A673 (cell line): ENCODE measurements around the gene EXOC4.

Experiments used
- EZH2 ChIP-seq: fragments of 200-600 bp; sonication (generic); IDR thresholded peaks from 2 replicates; pipeline ENCODE4 v1.6.1; 2017; ENCODE audit warnings: borderline replicate concordance, low read depth, mild to moderate bottlenecking, mixed read lengths, antibody characterized with exemption, low read length; ENCODE audit not compliant: poor library complexity, severe bottlenecking
- TF ChIP-seq, protein P1 (sequence below): fragments of 300-800, 200-600 bp; sonication (generic); conservative IDR thresholded peaks from 2 replicates; pipeline ENCODE4 v1.5.1; 2017; ENCODE audit warnings: low read depth, mild to moderate bottlenecking, antibody characterized with exemption, low read length, moderate library complexity, mixed read lengths

DNA sequence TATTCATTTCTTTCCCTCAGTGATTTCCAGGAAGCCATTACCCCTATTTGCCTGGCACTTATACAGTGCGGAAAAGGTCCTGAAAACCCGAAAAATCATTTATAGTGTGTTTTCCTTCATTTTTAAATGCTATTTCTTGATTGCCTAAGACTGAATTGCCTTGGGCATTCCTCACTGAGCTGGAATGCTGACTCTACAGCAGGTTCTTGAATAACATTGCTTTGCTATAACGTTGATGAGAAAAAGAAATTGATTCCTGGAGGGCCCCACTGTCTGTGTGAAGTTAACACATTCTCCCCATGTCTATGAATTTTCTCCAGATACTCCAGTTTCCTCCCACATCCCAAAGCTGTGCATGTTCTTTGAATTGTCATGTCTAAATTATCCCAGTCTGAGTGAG is 308.5 kb downstream of the EXOC4 start:
- TF ChIP-seq, protein P1, sequence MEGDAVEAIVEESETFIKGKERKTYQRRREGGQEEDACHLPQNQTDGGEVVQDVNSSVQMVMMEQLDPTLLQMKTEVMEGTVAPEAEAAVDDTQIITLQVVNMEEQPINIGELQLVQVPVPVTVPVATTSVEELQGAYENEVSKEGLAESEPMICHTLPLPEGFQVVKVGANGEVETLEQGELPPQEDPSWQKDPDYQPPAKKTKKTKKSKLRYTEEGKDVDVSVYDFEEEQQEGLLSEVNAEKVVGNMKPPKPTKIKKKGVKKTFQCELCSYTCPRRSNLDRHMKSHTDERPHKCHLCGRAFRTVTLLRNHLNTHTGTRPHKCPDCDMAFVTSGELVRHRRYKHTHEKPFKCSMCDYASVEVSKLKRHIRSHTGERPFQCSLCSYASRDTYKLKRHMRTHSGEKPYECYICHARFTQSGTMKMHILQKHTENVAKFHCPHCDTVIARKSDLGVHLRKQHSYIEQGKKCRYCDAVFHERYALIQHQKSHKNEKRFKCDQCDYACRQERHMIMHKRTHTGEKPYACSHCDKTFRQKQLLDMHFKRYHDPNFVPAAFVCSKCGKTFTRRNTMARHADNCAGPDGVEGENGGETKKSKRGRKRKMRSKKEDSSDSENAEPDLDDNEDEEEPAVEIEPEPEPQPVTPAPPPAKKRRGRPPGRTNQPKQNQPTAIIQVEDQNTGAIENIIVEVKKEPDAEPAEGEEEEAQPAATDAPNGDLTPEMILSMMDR: no peak
- no peak for TF ChIP-seq EZH2
